ENCODE results near the gene LRRC32. TPM values are rescaled to one million over a fixed set of nuclear protein-coding genes. Genes with fewer than 3 reads are reported as not detected.
"Not testable (repeated sequence)": the region's sequence is repeated elsewhere in the genome, so short reads cannot be mapped to it uniquely, and the experiment has no call there.

Gene LRRC32
- total RNA-seq, 1 donor from 2014 or later: 0.77 TPM

DNA sequence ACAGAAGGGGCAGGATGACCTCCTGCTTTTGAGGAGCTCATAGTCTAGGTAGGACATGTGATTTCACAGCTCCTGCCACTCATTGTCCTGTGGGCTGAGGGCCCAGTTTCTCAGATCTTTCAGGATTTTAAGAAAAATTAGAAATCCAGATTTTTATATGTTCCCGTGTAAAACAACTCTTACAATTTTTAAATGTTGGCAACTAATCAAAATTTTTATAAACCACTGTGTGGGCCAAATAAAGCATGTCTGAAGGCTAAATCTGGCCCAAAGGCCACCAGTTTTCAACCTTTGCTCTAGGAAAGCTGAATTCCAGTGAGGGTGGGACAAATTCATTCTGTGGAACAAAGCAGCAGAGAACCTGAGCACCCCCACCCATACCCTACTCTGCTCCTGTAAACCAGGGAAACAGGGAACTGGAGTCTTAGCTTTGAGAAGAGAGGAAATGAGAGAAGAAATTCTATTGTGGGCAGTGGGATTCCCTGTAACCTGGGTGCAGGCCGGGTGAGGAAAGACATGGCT is 20.6 kb downstream of the LRRC32 start:
- H3K36me3 Mint-ChIP-seq (ENCODE audit: low read depth): peaks cover 3% of the 10 kb centered on the region
- TF ChIP-seq, protein P1, sequence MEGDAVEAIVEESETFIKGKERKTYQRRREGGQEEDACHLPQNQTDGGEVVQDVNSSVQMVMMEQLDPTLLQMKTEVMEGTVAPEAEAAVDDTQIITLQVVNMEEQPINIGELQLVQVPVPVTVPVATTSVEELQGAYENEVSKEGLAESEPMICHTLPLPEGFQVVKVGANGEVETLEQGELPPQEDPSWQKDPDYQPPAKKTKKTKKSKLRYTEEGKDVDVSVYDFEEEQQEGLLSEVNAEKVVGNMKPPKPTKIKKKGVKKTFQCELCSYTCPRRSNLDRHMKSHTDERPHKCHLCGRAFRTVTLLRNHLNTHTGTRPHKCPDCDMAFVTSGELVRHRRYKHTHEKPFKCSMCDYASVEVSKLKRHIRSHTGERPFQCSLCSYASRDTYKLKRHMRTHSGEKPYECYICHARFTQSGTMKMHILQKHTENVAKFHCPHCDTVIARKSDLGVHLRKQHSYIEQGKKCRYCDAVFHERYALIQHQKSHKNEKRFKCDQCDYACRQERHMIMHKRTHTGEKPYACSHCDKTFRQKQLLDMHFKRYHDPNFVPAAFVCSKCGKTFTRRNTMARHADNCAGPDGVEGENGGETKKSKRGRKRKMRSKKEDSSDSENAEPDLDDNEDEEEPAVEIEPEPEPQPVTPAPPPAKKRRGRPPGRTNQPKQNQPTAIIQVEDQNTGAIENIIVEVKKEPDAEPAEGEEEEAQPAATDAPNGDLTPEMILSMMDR (conservative IDR thresholded peaks at IDR 0.05): no peak
- H3K4me1 Mint-ChIP-seq: peaks cover 6% of the 10 kb centered on the region
- H3K27me3 Mint-ChIP-seq (ENCODE audit: low read depth): no peaks in the 10 kb centered on the region
- no peak overlapping the region for H3K27ac Mint-ChIP-seq (ENCODE audit: unreplicated experiment)
- no peak for DNase-seq (ENCODE audit: low read depth, low spot score)
- H3K4me3 Mint-ChIP-seq: no peak overlapping the region
- H3K9me3 Mint-ChIP-seq: peaks cover 9% of the 10 kb centered on the region

DNA sequence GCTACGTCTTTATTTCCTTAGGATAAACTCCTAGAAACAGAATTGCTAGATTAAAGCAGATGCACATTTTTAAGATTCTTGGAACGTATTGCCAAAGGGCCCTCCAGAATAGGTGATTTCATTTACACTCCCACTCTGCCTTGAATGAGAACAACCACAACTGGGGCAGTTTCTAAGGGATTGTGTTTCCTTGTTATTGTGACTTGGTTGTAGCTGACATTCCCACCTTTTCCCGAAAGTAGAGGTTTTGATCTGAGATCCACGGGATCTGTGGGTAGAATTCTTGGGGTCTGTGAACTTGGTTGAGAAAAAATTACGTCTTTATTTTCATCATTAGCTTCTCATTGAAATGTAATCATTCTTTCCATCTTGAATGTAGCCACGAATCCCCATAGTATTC is 21.5 kb downstream of the LRRC32 start:
- H3K27ac Mint-ChIP-seq (ENCODE audit: unreplicated experiment): no peak overlapping the region
- H3K4me1 Mint-ChIP-seq: peaks cover 6% of the 10 kb centered on the region
- H3K9me3 Mint-ChIP-seq: peaks cover 9% of the 10 kb centered on the region
- peaks cover 3% of the 10 kb centered on the region for H3K36me3 Mint-ChIP-seq (ENCODE audit: low read depth)
- no peak overlapping the region for H3K4me3 Mint-ChIP-seq
- no peak for DNase-seq (ENCODE audit: low read depth, low spot score)
- no peaks in the 10 kb centered on the region for H3K27me3 Mint-ChIP-seq (ENCODE audit: low read depth)
- TF ChIP-seq, protein P1 (conservative IDR thresholded peaks at IDR 0.05): no peak

DNA sequence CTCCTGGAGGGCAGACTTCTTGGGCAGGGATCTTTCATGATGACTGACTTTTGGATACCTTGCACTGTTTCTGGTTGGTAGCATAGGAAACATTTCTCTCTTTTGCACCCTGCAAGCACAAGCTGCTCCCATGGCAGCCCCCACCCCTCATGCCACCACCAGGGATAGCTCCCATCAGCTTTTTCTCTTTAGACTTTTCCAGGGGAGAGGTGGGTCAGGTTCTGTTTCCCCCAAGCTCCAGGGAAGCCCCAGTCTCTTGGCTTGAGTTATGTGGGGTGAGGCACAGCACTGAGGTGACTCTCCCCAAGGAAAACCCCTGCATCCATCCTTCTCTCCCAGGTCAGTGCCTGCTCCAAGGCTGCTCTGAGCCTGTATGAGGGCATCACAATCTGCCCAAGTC is 22.5 kb downstream of the LRRC32 start:
- TF ChIP-seq, protein P1 (conservative IDR thresholded peaks at IDR 0.05): no peak
- no peak overlapping the region for H3K4me3 Mint-ChIP-seq
- H3K9me3 Mint-ChIP-seq: peaks cover 9% of the 10 kb centered on the region
- H3K27ac Mint-ChIP-seq (ENCODE audit: unreplicated experiment): no peak overlapping the region
- H3K36me3 Mint-ChIP-seq (ENCODE audit: low read depth): peaks cover 3% of the 10 kb centered on the region
- no peaks in the 10 kb centered on the region for H3K27me3 Mint-ChIP-seq (ENCODE audit: low read depth)
- no peak for DNase-seq (ENCODE audit: low read depth, low spot score)
- peaks cover under 1% of the 10 kb centered on the region for H3K4me1 Mint-ChIP-seq

DNA sequence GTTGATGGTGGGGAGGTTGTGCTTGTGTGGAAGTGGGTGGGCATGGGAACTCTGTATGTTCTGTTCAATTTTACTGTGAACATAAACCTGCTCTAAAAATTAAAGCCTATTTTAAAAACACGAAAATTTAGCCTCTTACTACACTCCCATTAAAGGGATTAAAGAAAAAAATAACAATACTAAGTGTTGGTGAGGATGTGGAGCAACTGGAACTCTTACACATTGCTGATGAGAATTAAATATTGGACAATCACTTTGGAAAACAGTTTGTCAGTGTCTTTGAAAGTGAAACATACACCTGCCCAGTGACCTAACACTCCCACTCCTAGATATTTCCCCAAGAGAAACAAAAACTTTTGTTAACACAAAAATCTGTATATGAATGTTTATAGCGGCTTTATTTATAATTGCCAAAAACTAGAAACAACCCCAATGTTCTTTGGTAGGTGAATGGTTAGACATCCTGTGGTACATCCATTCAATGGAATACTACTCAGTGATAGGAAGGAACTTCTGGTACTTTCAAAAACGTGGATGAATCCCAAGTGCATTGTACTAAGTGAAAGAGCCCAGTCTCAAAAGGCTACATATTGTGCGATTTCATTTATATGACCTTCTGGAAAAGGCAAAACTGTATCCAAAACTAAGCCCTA is 23.5 kb downstream of the LRRC32 start:
- peaks cover 9% of the 10 kb centered on the region for H3K9me3 Mint-ChIP-seq
- H3K27ac Mint-ChIP-seq (ENCODE audit: unreplicated experiment): no peak overlapping the region
- H3K4me1 Mint-ChIP-seq: no peaks in the 10 kb centered on the region
- no peaks in the 10 kb centered on the region for H3K27me3 Mint-ChIP-seq (ENCODE audit: low read depth)
- H3K4me3 Mint-ChIP-seq: no peak overlapping the region
- TF ChIP-seq, protein P1 (conservative IDR thresholded peaks at IDR 0.05): no peak
- no peak for DNase-seq (ENCODE audit: low read depth, low spot score)
- H3K36me3 Mint-ChIP-seq (ENCODE audit: low read depth): peaks cover 3% of the 10 kb centered on the region

DNA sequence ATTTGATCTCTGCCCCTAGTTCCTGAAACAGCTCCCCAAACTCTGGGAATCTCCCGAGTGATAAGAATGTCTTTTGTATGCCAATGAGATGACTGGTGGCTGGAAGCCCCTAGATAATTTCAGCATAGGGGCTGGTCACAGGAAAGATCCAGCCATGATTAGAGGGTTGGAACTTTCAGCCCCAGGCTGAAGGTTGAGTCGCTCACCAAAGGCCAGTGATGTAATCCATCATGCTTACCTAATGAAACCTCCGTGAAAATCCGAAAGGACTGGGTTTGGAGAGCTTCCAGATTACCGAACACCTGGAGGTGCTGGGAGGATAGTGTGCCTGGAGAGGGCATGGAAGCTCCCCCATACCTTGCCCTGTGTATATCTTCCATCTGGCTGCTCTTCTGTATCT is 26.0 kb downstream of the LRRC32 start:
- Mint-ChIP-seq H3K27ac (ENCODE audit: unreplicated experiment) (no peak overlapping the region), H3K4me3 (no peak overlapping the region), H3K36me3 (ENCODE audit: low read depth) (peaks cover 3% of the 10 kb centered on the region), H3K9me3 (peaks cover 9% of the 10 kb centered on the region), H3K27me3 (ENCODE audit: low read depth) (no peaks in the 10 kb centered on the region), H3K4me1 (no peaks in the 10 kb centered on the region)
- TF ChIP-seq, protein P1 (conservative IDR thresholded peaks at IDR 0.05): no peak
- no peak for DNase-seq (ENCODE audit: low read depth, low spot score)

DNA sequence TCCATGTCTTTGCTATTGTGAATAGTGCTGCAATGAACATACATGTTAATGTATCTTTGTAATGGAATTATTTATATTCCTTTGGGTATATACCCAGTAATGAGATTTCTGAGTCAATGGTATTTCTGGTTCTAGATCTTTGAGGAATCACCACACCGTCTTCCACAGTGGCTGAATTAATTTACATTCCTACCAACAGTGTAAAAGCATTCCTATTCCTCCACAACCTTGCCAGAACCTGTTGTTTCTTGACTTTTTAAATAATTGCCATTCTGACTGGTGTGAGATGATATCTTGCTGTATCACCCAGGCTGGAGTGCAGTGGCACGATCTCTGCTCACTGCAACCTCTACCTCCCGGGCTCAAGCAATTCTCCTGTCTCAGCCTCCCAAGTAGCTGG is 26.8 kb downstream of the LRRC32 start:
- H3K4me3 Mint-ChIP-seq; H3K4me1 Mint-ChIP-seq; H3K27me3 Mint-ChIP-seq (ENCODE audit: low read depth); H3K9me3 Mint-ChIP-seq; DNase-seq (ENCODE audit: low read depth, low spot score); H3K36me3 Mint-ChIP-seq (ENCODE audit: low read depth); H3K27ac Mint-ChIP-seq (ENCODE audit: unreplicated experiment): not testable (repeated sequence)
